ENCODE measurements around the gene GJA3.

GJA3 gene

DNA sequence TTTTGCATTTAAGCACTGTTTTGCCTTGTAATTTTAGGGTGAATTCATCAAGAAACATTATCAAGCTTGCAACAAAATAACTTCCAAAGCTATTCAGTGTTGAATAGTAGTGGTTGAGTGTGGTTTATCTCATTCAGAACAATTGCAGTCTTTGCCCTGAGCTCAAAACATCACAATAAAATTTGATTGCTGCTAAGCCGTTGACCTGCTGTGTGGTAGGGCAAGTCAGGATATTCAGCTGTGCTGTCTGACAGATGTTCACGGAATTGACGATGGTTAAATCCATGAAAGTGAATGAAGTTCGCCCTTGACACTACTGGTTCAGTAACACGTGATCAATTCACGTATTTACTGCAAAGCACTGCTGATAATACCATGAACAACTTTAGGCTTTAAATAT lies 66.9 kb downstream of the GJA3 start:
- DNase-seq (ENCODE audit: low read depth in 2 of 3, low spot score in 2 of 3) = no peak

DNA sequence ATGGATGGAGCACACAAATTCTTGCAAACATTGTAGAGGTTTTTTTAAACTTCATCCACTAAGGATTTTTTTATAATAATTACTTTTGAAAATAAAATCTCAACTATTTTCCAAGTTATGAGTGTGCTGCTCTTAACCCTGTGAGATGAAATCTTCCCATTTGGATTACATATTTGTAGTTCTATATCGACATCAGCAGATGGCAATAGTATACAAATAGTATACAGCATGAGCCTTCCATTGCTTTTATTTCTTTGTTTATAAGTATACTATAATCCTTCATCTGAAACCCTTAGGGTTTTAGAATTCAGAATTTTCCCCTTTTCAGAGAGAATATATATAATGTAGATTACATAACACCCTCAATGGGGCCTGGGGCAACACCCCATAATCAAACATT lies 70.5 kb downstream of the GJA3 start:
- no peak for DNase-seq (ENCODE audit: low read depth in 2 of 3, low spot score in 2 of 3)

All from activated CD8-positive, alpha-beta memory T cell treated with anti-CD3 and anti-CD28 coated beads for 48 hours (primary cell).